ENCODE measurements around the gene CCL23. TPM values are rescaled to one million over a fixed set of nuclear protein-coding genes. Genes with fewer than 3 reads are reported as not detected.

The CCL23 gene
- total and polyA plus RNA-seq, 8 donors: 1.4 to 4.8 TPM; not detected in 6

- WGBS, 5 donors: 61 to 95% (median 86%) methylated on average over 1 of the region's 1 CpG
Observed at GRCh38 chr17:35986643-35987042, 31.1 kb downstream of the CCL23 start, which contains the start of gene CCL14. CCL14 (minus strand) TSS chr17:35986729; CDS start chr17:35986649, 80 bp downstream.

GRCh38 chr17:35984140-35984539 is 33.6 kb downstream of the CCL23 start:
- Histone ChIP-seq H3K9me3 (peaks cover 0 to 8% (median 4%) of the 10 kb centered on the region in 4 donors), H3K36me3 (no peaks in the 10 kb centered on the region), H3K4me3 (peak overlapping the region in 1 of 4 donors; percentile 9), H3K27me3 (no peaks in the 10 kb centered on the region), H3K4me1 (no peaks in the 10 kb centered on the region), H3K27ac (no peak overlapping the region)
- TF ChIP-seq CTCF (IDR thresholded peaks at IDR 0.05) (no peak), POLR2AphosphoS5 (IDR thresholded peaks at IDR 0.05) (no peak), POLR2A (IDR thresholded peaks at IDR 0.05) (no peak), EP300 (IDR thresholded peaks at IDR 0.05) (no peak)
- 85 to 98% (median 94%) methylated on average over 6 of the region's 6 CpGs for WGBS, 5 donors
- DNase-seq: no peak
- intact Hi-C loops (cut with DNase I; ENCODE audit: low total_unique reads): no loop called here

More at GRCh38 chr17:35986643-35987042, 31.1 kb downstream of the CCL23 start, which contains the start of gene CCL14:
- Histone ChIP-seq H3K27ac (peak within 1 kb of the TSS in 1 of 5 donors; percentile 16), H3K4me1 (no peaks in the 10 kb centered on the region), H3K9me3 (peaks cover 0 to 18% (median 5%) of the 10 kb centered on the region in 4 donors), H3K36me3 (no peaks in the 10 kb centered on the region), H3K27me3 (no peaks in the 10 kb centered on the region), H3K4me3 (peak within 1 kb of the TSS in 3 of 4 donors; percentile 2 to 21 (median 13))
- DNase-seq: no peak
- intact Hi-C loops (cut with DNase I; ENCODE audit: low total_unique reads): no loop called here
- no peak for TF ChIP-seq CTCF (IDR thresholded peaks at IDR 0.05)
- TF ChIP-seq POLR2AphosphoS5 (IDR thresholded peaks at IDR 0.05): no peak
- no peak for TF ChIP-seq EP300 (IDR thresholded peaks at IDR 0.05)
- no peak for TF ChIP-seq POLR2A (IDR thresholded peaks at IDR 0.05)

DNA sequence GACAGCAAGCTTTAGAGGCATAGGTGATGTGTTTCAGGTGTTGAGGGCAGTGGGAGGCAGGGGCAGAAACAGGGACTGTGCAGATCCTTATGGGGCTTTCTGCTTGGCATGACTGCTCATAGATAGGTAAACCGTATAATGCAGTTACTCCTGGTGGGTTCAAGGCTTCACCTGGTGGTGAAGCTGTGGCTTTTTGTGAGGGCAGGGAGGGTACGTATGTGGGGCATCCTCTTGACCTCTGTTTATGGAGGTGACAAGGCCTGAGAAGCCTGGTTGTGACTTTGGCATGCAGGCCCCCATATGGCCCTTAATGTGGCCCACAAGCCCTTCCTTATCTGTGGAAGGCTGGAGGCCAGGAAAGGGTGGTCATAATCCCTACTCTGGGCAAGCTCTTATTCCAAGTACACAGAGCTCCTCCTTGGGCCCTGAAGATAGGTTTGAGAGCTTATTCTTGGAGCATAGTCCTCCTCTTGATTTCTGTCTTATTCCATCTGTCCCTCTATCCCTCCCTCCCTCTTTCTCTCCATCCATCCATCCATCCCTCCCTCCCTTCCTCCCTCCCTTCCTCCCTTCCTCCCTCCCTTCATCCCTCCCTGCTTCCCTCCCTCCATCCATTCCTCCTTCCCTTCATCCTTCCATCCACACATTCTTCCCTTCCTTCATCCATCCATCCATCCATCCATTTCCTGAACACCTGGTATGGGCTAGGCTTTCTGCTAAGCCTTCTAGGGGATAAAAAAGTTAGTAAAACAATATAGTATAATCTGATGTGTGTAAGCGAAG is 35.2 kb downstream of the CCL23 start:
- DNase-seq: no peak
- no peaks in the 10 kb centered on the region for H3K27me3 ChIP-seq
- H3K36me3 ChIP-seq: no peaks in the 10 kb centered on the region
- no peak for TF ChIP-seq CTCF (IDR thresholded peaks at IDR 0.05)
- TF ChIP-seq EP300 (IDR thresholded peaks at IDR 0.05): no peak
- TF ChIP-seq POLR2AphosphoS5 (IDR thresholded peaks at IDR 0.05): no peak
- TF ChIP-seq POLR2A (IDR thresholded peaks at IDR 0.05): no peak
- H3K4me3 ChIP-seq: no peak overlapping the region
- intact Hi-C loops (cut with DNase I; ENCODE audit: low total_unique reads): no loop called here
- 88 to 95% (median 94%) methylated on average over 3 of the region's 3 CpGs for WGBS, 5 donors
- H3K27ac ChIP-seq: no peak overlapping the region
- no peaks in the 10 kb centered on the region for H3K9me3 ChIP-seq
- H3K4me1 ChIP-seq: no peaks in the 10 kb centered on the region

- Histone ChIP-seq H3K4me3 (no peak overlapping the region), H3K4me1 (no peaks in the 10 kb centered on the region), H3K27ac (no peak overlapping the region), H3K27me3 (no peaks in the 10 kb centered on the region), H3K9me3 (no peaks in the 10 kb centered on the region), H3K36me3 (no peaks in the 10 kb centered on the region)
- 35 to 54% (median 40%) methylated on average over 4 of the region's 4 CpGs for WGBS, 5 donors
- TF ChIP-seq CTCF (IDR thresholded peaks at IDR 0.05) (peak in 1 of 7 experiments; percentile 4), POLR2AphosphoS5 (IDR thresholded peaks at IDR 0.05) (no peak)
- DNase-seq: peak in 1 of 2 donors; percentile 54
- intact Hi-C loops (cut with DNase I; ENCODE audit: low total_unique reads): no loop called here
Observed at GRCh38 chr17:35981908-35982330, 35.9 kb downstream of the CCL23 start.

Measured in stomach (tissue), 9 donors.